Heart left ventricle (tissue), 13 donors: Measurements from ENCODE around the gene LBX2.

ENCODE experiments used
- CTCF ChIP-seq, 12 donors: fragments of 200-600 bp; sonication (generic) in 4 of 12; IDR thresholded peaks; one replicate each; pipeline versions ENCODE4 v1.5.0 to v1.8.0; 2018 to 2022; ENCODE audit warnings: antibody characterized with exemption in 12 of 12, mild to moderate bottlenecking in 5 of 12
- POLR2A ChIP-seq, 2 donors: fragments of 450-650 bp; IDR thresholded peaks; one replicate each; pipeline ENCODE4 v1.6.1; 2017; ENCODE audit warnings: antibody characterized with exemption in 2 of 2, mild to moderate bottlenecking in 2 of 2, moderate library complexity in 2 of 2
- donor health status: ischemic (EF 13 %, LVEDD 7.1; RV severe dilation, severe dysfunction).
- donor health status: DM: no; HTN: yes; CAD: no.
- donor health status: DM: no; HTN: no; CAD: no.
- donor health status: ischemic (EF 25% LVEDD 6.9; RV normal size, moderate dysfunction).
- donor health status: ischemic (EF 25% LVEDD 5.7; RV mildly dilated, moderate dysfunction).
- donor health status: ischemic (EF 35%, LVEDD 5.7; RV mildly dilated, moderate dysfunction).
- donor health status: nonischemic (EF 11% LVEDD 7.7; RV severe dilation, severe dysfunction).
- donor health status: DM: yes; HTN: yes; CAD: no.
- donor health status: PGD.
- donor health status: ischemic (EF 29% LVEDD 5.4; RV normal size, mild dysfunction).
- donor health status: nonischemic (EF 23%, LVEDD 6.1; RV moderate dilation, normal function).

- no peak for TF ChIP-seq CTCF (IDR thresholded peaks at IDR 0.05)
- TF ChIP-seq POLR2A (IDR thresholded peaks at IDR 0.05) = no peak
Measured at GRCh38 chr2:74496997-74497776, 2.2 kb downstream of the LBX2 start.
